ENCODE measurements around the gene SOAT1.
"Not testable (repeated sequence)": the region's sequence is repeated elsewhere in the genome, so short reads cannot be mapped to it uniquely, and the experiment has no call there.

The SOAT1 gene

DNA sequence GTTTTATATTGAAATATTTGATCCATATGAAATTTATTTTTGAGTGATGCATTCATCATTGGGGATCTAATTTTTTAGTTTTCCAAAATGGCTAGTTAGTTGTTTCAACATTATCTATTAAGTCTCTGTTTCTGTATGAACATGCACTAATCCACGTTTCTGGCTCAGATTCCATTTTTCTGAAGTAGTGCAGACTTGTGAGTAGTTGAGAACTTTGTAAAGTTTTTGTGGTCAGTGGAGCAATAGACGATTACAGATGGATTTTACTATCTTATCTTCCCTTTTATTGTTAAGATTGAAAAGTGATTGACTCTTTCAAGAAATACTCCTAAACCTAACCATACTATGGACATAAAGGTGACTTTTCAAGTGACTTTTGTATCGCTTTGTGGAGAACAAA, 16.7 kb downstream of the SOAT1 start:
- DNase-seq, result no peak

GRCh38 chr1:179310721-179311120, 17.1 kb downstream of the SOAT1 start:
- DNase-seq, result no peak

- DNase-seq, result no peak
These were observed 17.6 kb downstream of the SOAT1 start for GRCh38 chr1:179311149-179311700.

DNA sequence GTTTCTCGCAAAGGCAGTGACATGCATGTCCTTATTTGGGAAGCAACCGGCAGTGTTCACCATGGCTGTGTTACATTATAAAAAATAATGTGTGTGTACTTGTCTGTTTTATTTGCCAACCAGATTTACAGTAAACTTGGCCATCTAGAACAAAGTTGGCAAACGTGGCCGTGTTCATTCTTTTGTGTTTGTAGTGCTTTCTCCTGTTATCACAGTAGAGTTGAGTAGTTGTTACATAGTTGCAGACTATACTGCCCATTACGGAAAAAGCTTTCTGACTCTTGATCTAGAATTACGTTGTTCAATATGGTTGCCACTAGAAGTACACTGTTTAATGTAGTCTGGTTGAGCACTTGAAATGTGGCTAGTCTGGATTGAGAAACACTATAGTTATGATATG, 19.4 kb downstream of the SOAT1 start:
- no peak for DNase-seq

GRCh38 chr1:179314928-179315327, 21.3 kb downstream of the SOAT1 start:
- no peak for DNase-seq

DNA sequence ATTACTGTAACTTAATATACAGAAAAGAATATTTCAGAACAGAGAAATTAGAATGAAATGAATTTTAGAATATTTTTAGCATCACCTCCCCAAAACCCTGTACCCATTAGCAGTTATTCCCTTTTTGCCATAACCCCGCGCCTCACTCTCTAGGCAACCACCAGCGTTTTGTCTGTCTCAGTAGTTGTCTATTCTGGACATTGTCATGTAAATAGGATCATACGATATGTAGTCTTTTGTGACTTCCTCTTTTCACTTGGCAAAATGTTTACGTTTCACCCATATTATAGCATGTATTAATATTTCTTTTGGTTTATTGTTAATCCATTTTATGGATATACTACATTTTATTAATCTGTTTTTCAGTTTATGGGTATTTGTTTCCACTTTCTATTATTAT, 24.9 kb downstream of the SOAT1 start:
- DNase-seq, result no peak

DNA sequence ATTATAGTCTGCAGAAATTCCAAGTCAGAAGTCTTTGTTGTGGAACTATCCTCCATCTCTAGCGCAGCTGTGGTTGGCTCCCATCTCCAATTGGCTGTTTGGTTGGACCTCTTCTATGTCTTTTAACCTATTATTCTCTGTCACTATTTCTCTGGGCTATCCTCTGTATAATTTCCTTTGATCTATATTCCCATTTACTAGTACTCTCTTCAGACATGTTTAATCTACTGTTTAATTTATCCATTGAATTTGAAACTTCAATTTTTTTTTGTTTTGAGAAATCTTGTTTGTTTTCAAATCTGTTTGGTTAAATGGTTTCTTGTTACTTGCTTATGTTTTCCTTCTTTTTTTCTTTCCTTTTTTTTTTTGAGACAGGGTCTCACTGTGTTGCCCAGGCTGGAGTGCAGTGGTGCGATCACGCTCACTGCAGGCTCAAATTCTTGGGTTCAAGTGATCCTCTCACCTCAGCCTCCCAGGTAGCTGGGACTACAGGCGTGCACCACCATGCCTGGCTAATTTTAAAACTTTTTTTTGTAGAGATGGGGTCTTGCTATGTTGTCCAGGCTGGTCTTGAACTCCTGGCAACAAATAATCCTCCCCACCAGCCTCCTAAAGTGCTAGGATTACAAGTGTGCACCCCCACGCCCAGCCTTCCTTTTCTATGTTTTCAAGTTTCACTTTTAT, 28.1 kb downstream of the SOAT1 start:
- no peak for DNase-seq

GRCh38 chr1:179322557-179322956, 29.0 kb downstream of the SOAT1 start:
- no peak for DNase-seq

DNA sequence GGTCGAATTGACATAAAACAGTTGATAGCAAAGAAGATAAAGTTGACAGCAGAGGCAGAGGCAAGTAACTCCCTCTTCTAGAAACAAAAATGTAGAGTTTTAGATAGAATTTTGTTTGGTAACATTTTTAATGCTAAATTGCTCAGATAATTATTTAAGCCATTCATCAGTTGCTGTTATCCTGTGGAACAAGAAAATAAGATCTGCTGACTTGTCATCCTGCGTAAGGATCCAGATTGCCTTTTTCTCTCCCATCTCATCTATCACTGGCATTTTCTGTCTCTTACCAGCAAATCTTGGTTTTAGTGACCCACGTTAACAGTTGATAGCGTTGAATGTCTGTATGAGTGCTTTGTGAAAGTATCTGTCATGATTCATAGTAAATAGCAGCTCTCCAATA, 29.8 kb downstream of the SOAT1 start:
- DNase-seq, result no peak

DNA sequence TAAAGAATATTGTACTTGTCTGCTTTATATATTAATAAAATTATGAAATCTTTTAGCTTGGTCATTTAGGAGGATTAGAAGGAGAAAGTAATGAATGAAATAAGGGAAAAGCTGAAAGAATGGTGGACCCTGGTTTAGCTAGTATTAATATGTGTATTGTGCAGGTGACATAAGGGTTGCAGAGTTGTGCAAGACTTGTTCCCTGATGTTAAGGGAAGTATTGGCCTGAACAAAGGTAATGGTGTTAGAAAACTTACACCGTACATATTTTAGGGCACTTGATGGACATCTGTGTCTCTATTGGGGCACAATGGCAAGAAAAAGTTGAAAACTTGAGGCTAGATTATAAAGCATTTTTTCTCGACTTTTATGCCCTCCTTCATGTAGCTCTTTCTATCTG, 32.2 kb downstream of the SOAT1 start:
- DNase-seq, result no peak

DNA sequence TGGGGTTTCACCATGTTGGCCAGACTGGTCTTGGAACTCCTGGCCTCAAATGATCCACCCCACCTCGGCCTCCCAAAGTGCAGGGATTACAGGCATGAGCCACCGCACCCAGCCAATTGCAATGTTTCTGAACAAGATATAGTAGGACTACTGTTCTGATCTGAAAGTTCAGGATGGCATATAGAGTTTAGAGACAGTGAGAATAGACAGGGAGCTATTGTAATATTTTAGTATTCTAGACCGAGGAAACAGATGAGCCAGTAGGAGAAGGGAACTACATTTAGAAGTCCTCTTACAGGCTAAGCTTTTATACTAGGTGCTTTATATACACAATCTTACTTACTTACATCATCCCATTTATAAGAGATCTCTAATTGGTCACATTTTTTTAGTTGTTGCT, 33.1 kb downstream of the SOAT1 start:
- DNase-seq, result no peak

DNA sequence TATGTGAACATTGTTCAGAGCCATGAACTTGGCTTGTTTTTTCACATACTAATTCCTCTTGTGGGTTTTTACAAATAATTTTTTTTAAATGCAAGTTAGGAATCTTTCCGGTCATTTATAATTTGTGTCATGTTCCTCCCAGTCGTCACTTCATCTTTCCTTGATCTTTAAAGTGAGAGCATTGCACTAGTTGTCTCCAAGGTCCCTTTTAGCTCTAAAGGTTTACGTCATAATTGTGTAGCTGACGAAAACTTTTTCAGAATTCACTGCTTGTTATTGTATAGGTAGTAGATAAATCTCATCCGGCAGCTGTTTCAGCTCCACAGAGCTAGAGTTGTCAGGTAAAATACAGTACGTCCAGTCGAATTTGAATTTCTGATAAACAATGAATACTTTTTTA, 33.6 kb downstream of the SOAT1 start:
- no peak for DNase-seq

GRCh38 chr1:179327679-179328078, 34.1 kb downstream of the SOAT1 start:
- no peak for DNase-seq

- DNase-seq, result no peak
These were observed 36.3 kb downstream of the SOAT1 start for GRCh38 chr1:179329862-179330261.

DNA sequence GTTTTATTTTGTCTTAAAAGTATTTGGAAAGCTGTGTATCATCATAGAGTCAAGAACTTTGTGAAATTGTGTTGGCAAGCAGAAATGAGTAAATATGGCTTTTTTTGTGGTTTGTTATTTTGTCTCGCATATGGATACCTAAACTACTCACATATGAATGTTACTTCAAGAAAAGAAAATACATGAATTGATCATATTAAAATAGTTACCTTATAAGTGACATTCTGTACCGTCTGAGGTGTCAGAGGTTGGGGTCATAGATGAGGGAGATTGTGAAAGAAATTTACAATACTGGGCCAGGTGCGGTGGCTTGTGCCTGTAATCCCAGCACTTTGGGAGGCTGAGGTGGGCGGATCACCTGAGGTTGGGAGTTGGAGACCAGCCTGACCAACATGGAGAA, 40.8 kb downstream of the SOAT1 start:
- no peak for DNase-seq

DNA sequence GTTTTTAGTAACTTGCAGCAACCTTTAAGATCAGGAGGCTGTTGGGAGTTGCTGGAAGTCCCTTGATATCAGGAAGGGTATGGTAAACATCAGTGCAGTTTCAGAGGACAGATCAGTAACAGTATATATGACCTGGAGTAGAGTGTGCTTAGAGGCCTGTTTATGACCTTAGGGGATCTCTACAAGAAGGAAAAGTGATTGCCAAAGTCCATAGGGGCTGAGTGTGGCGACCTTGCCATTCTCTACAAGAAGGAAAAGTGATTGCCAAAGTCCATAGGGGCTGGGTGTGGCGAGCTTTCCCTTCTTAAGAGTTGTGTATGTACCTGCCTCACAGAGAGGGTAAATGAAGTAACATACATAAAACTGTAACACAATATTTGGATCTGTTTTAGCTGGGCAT, 43.7 kb downstream of the SOAT1 start:
- DNase-seq, result no peak

GRCh38 chr1:179337942-179338560, 44.5 kb downstream of the SOAT1 start:
- DNase-seq, result no peak

DNA sequence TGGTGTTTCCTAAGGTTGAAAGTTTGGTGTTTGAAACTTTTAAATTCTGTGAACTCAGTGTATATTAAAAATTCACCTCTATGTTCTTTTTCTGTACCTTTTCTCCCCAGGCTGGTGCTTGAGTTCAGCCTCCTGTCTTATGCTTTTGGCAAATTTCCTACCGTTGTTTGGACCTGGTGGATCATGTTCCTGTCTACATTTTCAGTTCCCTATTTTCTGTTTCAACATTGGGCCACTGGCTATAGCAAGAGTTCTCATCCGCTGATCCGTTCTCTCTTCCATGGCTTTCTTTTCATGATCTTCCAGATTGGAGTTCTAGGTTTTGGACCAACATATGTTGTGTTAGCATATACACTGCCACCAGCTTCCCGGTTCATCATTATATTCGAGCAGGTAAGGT, 47.3 kb downstream of the SOAT1 start:
- DNase-seq, result no peak

DNA sequence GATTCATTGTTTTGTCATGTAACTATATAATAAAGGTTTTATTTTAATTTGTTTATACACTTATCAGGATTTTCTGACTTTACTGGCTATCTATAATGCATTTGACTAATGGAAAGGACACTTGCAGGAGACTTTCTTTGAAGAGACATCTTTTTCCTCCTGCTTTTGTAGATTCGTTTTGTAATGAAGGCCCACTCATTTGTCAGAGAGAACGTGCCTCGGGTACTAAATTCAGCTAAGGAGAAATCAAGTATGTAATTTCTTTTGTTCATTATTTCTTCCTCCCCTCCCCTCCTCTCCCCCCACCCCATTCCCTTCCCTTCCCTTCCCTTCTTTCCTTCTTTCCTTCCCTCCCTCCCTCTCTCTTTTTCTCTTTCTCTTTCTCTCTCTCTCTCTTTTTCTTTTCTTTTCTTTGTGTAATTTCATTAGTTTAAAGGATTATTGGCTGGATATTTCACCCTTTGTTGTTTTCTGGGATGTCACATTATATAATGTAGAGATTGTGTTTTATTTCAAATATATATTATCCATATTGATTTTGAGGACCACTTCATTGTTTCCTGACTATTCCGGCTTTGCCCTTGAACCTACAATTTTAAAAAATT, 48.4 kb downstream of the SOAT1 start:
- DNase-seq, result no peak

GRCh38 chr1:179342740-179343404, 49.3 kb downstream of the SOAT1 start:
- no peak for DNase-seq

DNA sequence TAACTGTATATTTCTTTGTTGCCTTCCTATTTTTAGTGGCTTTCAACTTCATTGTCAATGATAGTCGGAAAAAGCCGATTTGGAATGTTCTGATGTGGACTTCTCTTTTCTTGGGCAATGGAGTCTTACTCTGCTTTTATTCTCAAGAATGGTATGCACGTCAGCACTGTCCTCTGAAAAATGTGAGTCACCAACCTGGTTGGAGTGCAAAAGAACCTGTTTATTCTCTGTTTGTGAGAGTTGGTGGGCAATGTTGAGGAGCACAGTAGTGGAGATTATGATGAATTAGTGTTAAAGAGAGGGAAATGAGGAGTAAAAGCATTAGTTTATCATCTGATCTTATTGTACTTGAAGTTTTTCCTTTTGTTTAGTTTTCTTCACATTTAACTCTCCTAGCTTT, 57.7 kb downstream of the SOAT1 start:
- DNase-seq, result no peak

- no peak for DNase-seq
These were observed 58.6 kb downstream of the SOAT1 start for GRCh38 chr1:179352236-179352635.

GRCh38 chr1:179353546-179353945, 59.9 kb downstream of the SOAT1 start:
- no peak for DNase-seq

GRCh38 chr1:179361631-179362030, 68.0 kb downstream of the SOAT1 start:
- not testable (repeated sequence) for DNase-seq

Data from CD4-positive, alpha-beta T cell treated with Interleukin-17A for 1 hour (primary cell).